ENCODE measurements around the gene UPP1. TPM values are rescaled to one million over a fixed set of nuclear protein-coding genes. Genes with fewer than 3 reads are reported as not detected.

UPP1 gene
- total RNA-seq, 6 experiments from 2014 or later: 7.3 to 19.8 (median 13.1) TPM

GRCh38 chr7:48049850-48050249, 39.2 kb upstream of the UPP1 start:
- TF ChIP-seq POLR2A (IDR thresholded peaks at IDR 0.05): no peak
- TF ChIP-seq, protein P1, sequence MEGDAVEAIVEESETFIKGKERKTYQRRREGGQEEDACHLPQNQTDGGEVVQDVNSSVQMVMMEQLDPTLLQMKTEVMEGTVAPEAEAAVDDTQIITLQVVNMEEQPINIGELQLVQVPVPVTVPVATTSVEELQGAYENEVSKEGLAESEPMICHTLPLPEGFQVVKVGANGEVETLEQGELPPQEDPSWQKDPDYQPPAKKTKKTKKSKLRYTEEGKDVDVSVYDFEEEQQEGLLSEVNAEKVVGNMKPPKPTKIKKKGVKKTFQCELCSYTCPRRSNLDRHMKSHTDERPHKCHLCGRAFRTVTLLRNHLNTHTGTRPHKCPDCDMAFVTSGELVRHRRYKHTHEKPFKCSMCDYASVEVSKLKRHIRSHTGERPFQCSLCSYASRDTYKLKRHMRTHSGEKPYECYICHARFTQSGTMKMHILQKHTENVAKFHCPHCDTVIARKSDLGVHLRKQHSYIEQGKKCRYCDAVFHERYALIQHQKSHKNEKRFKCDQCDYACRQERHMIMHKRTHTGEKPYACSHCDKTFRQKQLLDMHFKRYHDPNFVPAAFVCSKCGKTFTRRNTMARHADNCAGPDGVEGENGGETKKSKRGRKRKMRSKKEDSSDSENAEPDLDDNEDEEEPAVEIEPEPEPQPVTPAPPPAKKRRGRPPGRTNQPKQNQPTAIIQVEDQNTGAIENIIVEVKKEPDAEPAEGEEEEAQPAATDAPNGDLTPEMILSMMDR (IDR thresholded peaks at IDR 0.05): no peak
- no peaks in the 10 kb centered on the region for H3K27me3 ChIP-seq
- 60% methylated on average over 6 of the region's 8 CpGs for WGBS (ENCODE audit: insufficient coverage, low coverage, low lambda C conversion rate, missing lambda C conversion rate)
- no peaks in the 10 kb centered on the region for H3K9me3 ChIP-seq
- H3K4me1 ChIP-seq: no peaks in the 10 kb centered on the region
- peak; percentile 44 to 60 (median 53) for ATAC-seq
- H3K36me3 ChIP-seq: no peaks in the 10 kb centered on the region
- no peak for DNase-seq
- H3K4me3 ChIP-seq: no peak overlapping the region
- intact Hi-C loops (cut with DNase I): no loop called here
- no peak overlapping the region for H3K27ac ChIP-seq

- Histone ChIP-seq H3K27ac (no peak overlapping the region), H3K4me1 (no peaks in the 10 kb centered on the region), H3K27me3 (no peaks in the 10 kb centered on the region), H3K9me3 (no peaks in the 10 kb centered on the region), H3K36me3 (no peaks in the 10 kb centered on the region), H3K4me3 (no peak overlapping the region)
- DNase-seq: no peak
- intact Hi-C loops (cut with DNase I): no loop called here
- ATAC-seq: no peak
- 59% methylated on average over 8 of the region's 8 CpGs for WGBS (ENCODE audit: insufficient coverage, low coverage, low lambda C conversion rate, missing lambda C conversion rate)
- TF ChIP-seq, protein P1 (IDR thresholded peaks at IDR 0.05): no peak
These were observed 36.3 kb upstream of the UPP1 start for GRCh38 chr7:48052748-48053147.

DNA sequence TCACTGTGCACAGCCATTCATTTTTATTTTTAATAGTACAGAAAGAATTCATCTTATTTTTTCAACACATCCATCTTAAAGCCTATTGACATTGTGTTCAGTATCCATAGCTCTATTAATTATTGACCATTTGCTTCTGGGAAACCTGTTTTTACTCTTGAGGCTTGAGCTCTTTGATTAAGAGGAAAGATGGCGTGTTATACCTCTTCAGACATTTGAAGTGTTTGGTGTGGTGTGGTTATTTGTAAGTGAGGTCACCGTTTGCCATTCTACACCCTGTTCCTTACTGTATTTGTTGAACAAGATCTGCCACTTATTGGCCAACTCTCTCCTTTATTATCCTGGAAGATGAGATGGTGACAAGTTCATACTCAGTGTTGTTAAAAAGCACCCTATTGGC, 35.3 kb upstream of the UPP1 start:
- WGBS (ENCODE audit: insufficient coverage, low coverage, low lambda C conversion rate, missing lambda C conversion rate): 86% methylated on average over 2 of the region's 2 CpGs

GRCh38 chr7:48058990-48059389, 30.1 kb upstream of the UPP1 start:
- H3K27me3 ChIP-seq: no peaks in the 10 kb centered on the region
- ATAC-seq (no peak), DNase-seq (no peak)
- intact Hi-C loops (cut with DNase I): no loop called here
- H3K36me3 ChIP-seq: no peaks in the 10 kb centered on the region
- H3K9me3 ChIP-seq: no peaks in the 10 kb centered on the region
- H3K4me1 ChIP-seq: no peaks in the 10 kb centered on the region
- no peak for TF ChIP-seq POLR2A (IDR thresholded peaks at IDR 0.05)
- TF ChIP-seq, protein P1 (IDR thresholded peaks at IDR 0.05): no peak
- no peak overlapping the region for H3K27ac ChIP-seq
- no peak overlapping the region for H3K4me3 ChIP-seq
- WGBS (ENCODE audit: insufficient coverage, low coverage, low lambda C conversion rate, missing lambda C conversion rate): 85% methylated on average over 2 of the region's 2 CpGs

More for the DNA sequence above, 35.3 kb upstream of the UPP1 start:
- Histone ChIP-seq H3K9me3 (no peaks in the 10 kb centered on the region), H3K4me3 (no peak overlapping the region), H3K27me3 (no peaks in the 10 kb centered on the region), H3K27ac (no peak overlapping the region), H3K4me1 (no peaks in the 10 kb centered on the region), H3K36me3 (no peaks in the 10 kb centered on the region)
- intact Hi-C loops (cut with DNase I): no loop called here
- ATAC-seq (no peak), DNase-seq (no peak)
- TF ChIP-seq, protein P1 (IDR thresholded peaks at IDR 0.05): no peak
- TF ChIP-seq POLR2A (IDR thresholded peaks at IDR 0.05): no peak

- H3K36me3 ChIP-seq: no peaks in the 10 kb centered on the region
- H3K27ac ChIP-seq: no peak overlapping the region
- DNase-seq (no peak), ATAC-seq (peak in 1 of 4 donors; percentile 21)
- H3K9me3 ChIP-seq: no peaks in the 10 kb centered on the region
- WGBS (ENCODE audit: insufficient coverage, low coverage, low lambda C conversion rate, missing lambda C conversion rate): 37% methylated on average over 5 of the region's 5 CpGs
- H3K4me3 ChIP-seq: no peak overlapping the region
- intact Hi-C loops (cut with DNase I): no loop called here
- no peaks in the 10 kb centered on the region for H3K27me3 ChIP-seq
- TF ChIP-seq, protein P1 (IDR thresholded peaks at IDR 0.05): no peak
- no peak for TF ChIP-seq POLR2A (IDR thresholded peaks at IDR 0.05)
- no peaks in the 10 kb centered on the region for H3K4me1 ChIP-seq
These were observed 29.4 kb upstream of the UPP1 start for GRCh38 chr7:48059706-48060105.

Measured in right lobe of liver (tissue), 6 donors.